ENCODE measurements around the gene PRKAG2.

DNA sequence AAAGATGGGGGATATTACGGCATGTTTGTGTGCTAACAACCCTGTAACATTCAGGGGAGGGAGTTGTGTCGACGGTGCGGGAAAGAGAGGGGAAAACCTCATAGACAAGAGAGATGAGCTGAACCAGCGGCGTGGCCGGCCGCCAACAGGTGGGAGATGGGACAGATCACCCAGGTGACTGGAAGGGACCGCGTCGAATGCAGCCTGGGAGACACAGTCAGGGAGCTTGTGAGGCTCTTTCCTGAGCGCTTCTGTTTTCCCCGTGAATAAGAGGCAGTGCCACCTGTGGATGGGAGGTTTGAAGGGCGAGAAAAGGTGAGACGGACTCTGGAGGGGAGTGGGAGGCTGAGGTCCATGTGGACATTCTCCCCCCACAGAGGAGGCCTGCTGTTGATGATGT lies 9.9 kb upstream of the PRKAG2 start:
- TF ChIP-seq EZH2 (IDR thresholded peaks at IDR 0.05) (no peak), POLR2AphosphoS5 (IDR thresholded peaks at IDR 0.05; ENCODE audit: borderline replicate concordance, low read depth, low read length) (no peak), FOXP2 (optimal IDR thresholded peaks at IDR 0.05; ENCODE audit: control extremely low read depth, extremely low read length, insufficient read depth) (no peak)

Measured in SK-N-MC (cell line).